Esophagus muscularis mucosa (tissue), 4 donors: ENCODE measurements around the gene SSRP1. TPM values are rescaled to one million over a fixed set of nuclear protein-coding genes. Genes with fewer than 3 reads are reported as not detected.

Experiments used
- DNase-seq: peaks from one replicate; pipeline ENCODE4 v3.0.0-alpha.2; 2017; ENCODE audit errors: extremely low spot score
- H3K27ac ChIP-seq, 4 donors: fragments of 200-600 bp; sonication (generic); replicated peaks in 1 of 4; 1 replicate in 3 of 4; 2 replicates in 1 of 4; pipeline ENCODE4 v1.5.1; 2016 to 2019; ENCODE audit warnings: mild to moderate bottlenecking in 1 of 4
- H3K27me3 ChIP-seq, 4 donors: fragments of 200-600 bp; sonication (generic); one replicate each; pipeline versions ENCODE4 v1.5.1 to v1.6.0; 2016 to 2019
- H3K36me3 ChIP-seq, 4 donors: fragments of 200-600 bp; sonication (generic); one replicate each; pipeline ENCODE4 v1.5.1; 2016 to 2019
- H3K4me1 ChIP-seq, 4 donors: fragments of 200-600 bp; sonication (generic); one replicate each; pipeline ENCODE4 v1.5.1; 2016 to 2019
- H3K4me3 ChIP-seq, 4 donors: fragments of 200-600 bp; sonication (generic); 1 replicate in 2 of 4; 2 replicates in 2 of 4; pipeline ENCODE4 v1.5.1; 2016 to 2019; ENCODE audit warnings: mild to moderate bottlenecking in 4 of 4, moderate library complexity in 1 of 4
- H3K9me3 ChIP-seq, 4 donors: fragments of 200-600 bp; sonication (generic); 1 replicate in 3 of 4; 2 replicates in 1 of 4; pipeline ENCODE4 v1.5.1; 2016 to 2019
- CTCF ChIP-seq, 3 experiments: fragments of 200-600 bp in 2 of 3; fragments of 450-650 bp in 1 of 3; sonication (generic) in 2 of 3; IDR thresholded peaks; one replicate each; pipeline ENCODE4 v1.5.1; 2017 to 2019; ENCODE audit warnings: antibody characterized with exemption in 3 of 3, mild to moderate bottlenecking in 2 of 3, moderate library complexity in 1 of 3
- EP300 ChIP-seq: sonication (generic); formaldehyde crosslinking; IDR thresholded peaks from one replicate; pipeline ENCODE4 v1.6.1; 2017; ENCODE audit warnings: antibody characterized with exemption
- POLR2A ChIP-seq: fragments of 450-650 bp; IDR thresholded peaks from one replicate; pipeline ENCODE4 v1.6.1; 2017; ENCODE audit warnings: antibody characterized with exemption, moderate library complexity, mild to moderate bottlenecking, low read depth
- POLR2AphosphoS5 ChIP-seq, 2 donors: sonication (generic); formaldehyde crosslinking; IDR thresholded peaks; one replicate each; pipeline ENCODE4 v1.6.1; 2017; ENCODE audit warnings: antibody characterized with exemption in 2 of 2
- WGBS: methylation state at CpG from one replicate; pipeline ENCODE4 v1.1.5; 2018; 5-methylcytosine and 5-hydroxymethylcytosine counted together
- intact Hi-C: fragments of 100-400 bp; cut with DNase I; formaldehyde crosslinking; loops from one replicate; pipeline ENCODE4 v1.15.1; 2023
- total RNA-seq, 4 donors: library from RNA; depleted of rRNA; stranded (reverse); fragments of >200 nt; gene quantifications; one replicate each; pipeline versions ENCODE4 v1.1.0 to v1.2.1, GENCODE V29; 2016

Gene SSRP1
- total RNA-seq, 4 donors from 2014 or later, result 74.6 to 101 (median 88.1) TPM

- Histone ChIP-seq H3K9me3 (no peaks in the 10 kb centered on the region), H3K4me1 (peaks cover 0 to 17% (median 9%) of the 10 kb centered on the region in 4 donors), H3K27me3 (no peaks in the 10 kb centered on the region), H3K27ac (no peak overlapping the region), H3K36me3 (no peaks in the 10 kb centered on the region), H3K4me3 (no peak overlapping the region)
- intact Hi-C loops, result loop anchor here (10.0 kb wide), 2 partner anchors 111 to 301 kb away; partner anchors contain the start of gene YPEL4
- 81% methylated on average over 7 of the region's 7 CpGs for whole genome bisulfite sequencing
- no peak for DNase-seq
- TF ChIP-seq CTCF (IDR thresholded peaks at IDR 0.05) (no peak), EP300 (no peak), POLR2A (no peak), POLR2AphosphoS5 (IDR thresholded peaks at IDR 0.05) (no peak)
Measured at GRCh38 chr11:57343825-57344224, 8.1 kb upstream of the SSRP1 start.

GRCh38 chr11:57342702-57343101, 7.0 kb upstream of the SSRP1 start:
- Histone ChIP-seq H3K4me3 (no peak overlapping the region), H3K9me3 (no peaks in the 10 kb centered on the region), H3K4me1 (peaks cover 0 to 17% (median 9%) of the 10 kb centered on the region in 4 donors), H3K27me3 (no peaks in the 10 kb centered on the region), H3K27ac (no peak overlapping the region), H3K36me3 (no peaks in the 10 kb centered on the region)
- no peak for TF ChIP-seq CTCF (IDR thresholded peaks at IDR 0.05)
- TF ChIP-seq EP300, result no peak
- TF ChIP-seq POLR2A, result no peak
- no peak for TF ChIP-seq POLR2AphosphoS5 (IDR thresholded peaks at IDR 0.05)
- intact Hi-C loops, result loop anchor here (10.0 kb wide), 2 partner anchors 112 to 302 kb away; partner anchors contain the start of gene YPEL4
- WGBS, result 65% methylated on average over 11 of the region's 11 CpGs
- DNase-seq, result no peak

GRCh38 chr11:57341250-57341808, 5.6 kb upstream of the SSRP1 start:
- H3K36me3 ChIP-seq, result no peaks in the 10 kb centered on the region
- no peak overlapping the region for H3K27ac ChIP-seq
- H3K27me3 ChIP-seq, result no peaks in the 10 kb centered on the region
- H3K4me1 ChIP-seq, result peaks cover 2 to 21% (median 12%) of the 10 kb centered on the region in 4 donors
- 90% methylated on average over 6 of the region's 6 CpGs for WGBS
- no peak for TF ChIP-seq POLR2AphosphoS5 (IDR thresholded peaks at IDR 0.05)
- no peak for TF ChIP-seq EP300
- no peak for TF ChIP-seq POLR2A
- TF ChIP-seq CTCF (IDR thresholded peaks at IDR 0.05), result no peak
- no peaks in the 10 kb centered on the region for H3K9me3 ChIP-seq
- DNase-seq, result no peak
- intact Hi-C loops, result loop anchor here (10.0 kb wide), 2 partner anchors 113 to 303 kb away; partner anchors contain the start of gene YPEL4
- H3K4me3 ChIP-seq, result no peak overlapping the region

- Histone ChIP-seq H3K36me3 (no peaks in the 10 kb centered on the region), H3K9me3 (no peaks in the 10 kb centered on the region), H3K27me3 (no peaks in the 10 kb centered on the region), H3K4me3 (no peak overlapping the region), H3K27ac (peak overlapping the region in 1 of 4 donors; percentile 14), H3K4me1 (peaks cover 5 to 19% (median 17%) of the 10 kb centered on the region in 4 donors)
- intact Hi-C loops, result loop anchor here (10.0 kb wide), 2 partner anchors 115 to 305 kb away; partner anchors contain the start of gene YPEL4
- DNase-seq, result no peak
- 24% methylated on average over 12 of the region's 12 CpGs for WGBS
- TF ChIP-seq POLR2AphosphoS5 (IDR thresholded peaks at IDR 0.05) (no peak), EP300 (no peak)
Measured at GRCh38 chr11:57340039-57340615, 4.4 kb upstream of the SSRP1 start.

DNA sequence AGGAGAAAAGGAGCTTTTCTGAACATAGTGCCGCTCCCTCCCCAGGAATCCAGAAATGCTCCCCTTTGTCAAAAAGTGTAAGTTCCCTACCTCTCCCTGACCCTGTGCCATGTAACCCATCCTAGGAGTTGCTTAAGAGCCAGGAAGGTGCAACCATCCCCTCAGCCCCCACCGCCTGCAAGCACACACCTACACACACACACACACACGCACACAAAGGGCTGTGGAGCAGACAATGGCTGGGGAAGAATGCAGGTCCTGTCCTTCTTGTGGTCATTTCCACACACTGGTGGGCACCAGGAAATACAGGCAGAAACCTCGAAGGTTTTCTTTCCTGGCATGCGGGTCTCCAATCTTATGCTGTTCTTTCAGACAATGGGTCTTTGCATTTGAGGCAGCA, 3.6 kb upstream of the SSRP1 start:
- peaks cover 12 to 27% (median 25%) of the 10 kb centered on the region in 4 donors for H3K4me1 ChIP-seq
- WGBS, result 84% methylated on average over 5 of the region's 5 CpGs
- no peaks in the 10 kb centered on the region for H3K9me3 ChIP-seq
- intact Hi-C loops, result no loop called here
- H3K27me3 ChIP-seq, result no peaks in the 10 kb centered on the region
- H3K36me3 ChIP-seq, result peaks cover 0 to 1% (median 0%) of the 10 kb centered on the region in 4 donors
- no peak for TF ChIP-seq POLR2AphosphoS5 (IDR thresholded peaks at IDR 0.05)
- TF ChIP-seq POLR2A, result no peak
- no peak for TF ChIP-seq EP300
- TF ChIP-seq CTCF (IDR thresholded peaks at IDR 0.05), result no peak
- H3K4me3 ChIP-seq, result no peak overlapping the region
- DNase-seq, result no peak
- no peak overlapping the region for H3K27ac ChIP-seq
